GM18505 (cell line): ENCODE results near the gene LEAP2.

ENCODE experiments used
- ATAC-seq: cut with Tn5 transposase; IDR thresholded peaks from one replicate; pipeline ENCODE4 v1.9.1; 2021; ENCODE audit not compliant: unreplicated experiment
- POLR2A ChIP-seq: IDR thresholded peaks from 4 replicates; pipeline ENCODE4 v1.6.1; 2011; ENCODE audit warnings: borderline replicate concordance; ENCODE audit not compliant: insufficient read depth, insufficient read length; ENCODE audit errors: extremely low read depth

The LEAP2 gene, protein sequence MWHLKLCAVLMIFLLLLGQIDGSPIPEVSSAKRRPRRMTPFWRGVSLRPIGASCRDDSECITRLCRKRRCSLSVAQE

GRCh38 chr5:132873119-132873929 is at the start of gene LEAP2:
Gene LEAP2, plus strand, starts transcription at chr5:132873668. Its CDS starts 27 bp downstream, at chr5:132873695.
- no peak for ATAC-seq

DNA sequence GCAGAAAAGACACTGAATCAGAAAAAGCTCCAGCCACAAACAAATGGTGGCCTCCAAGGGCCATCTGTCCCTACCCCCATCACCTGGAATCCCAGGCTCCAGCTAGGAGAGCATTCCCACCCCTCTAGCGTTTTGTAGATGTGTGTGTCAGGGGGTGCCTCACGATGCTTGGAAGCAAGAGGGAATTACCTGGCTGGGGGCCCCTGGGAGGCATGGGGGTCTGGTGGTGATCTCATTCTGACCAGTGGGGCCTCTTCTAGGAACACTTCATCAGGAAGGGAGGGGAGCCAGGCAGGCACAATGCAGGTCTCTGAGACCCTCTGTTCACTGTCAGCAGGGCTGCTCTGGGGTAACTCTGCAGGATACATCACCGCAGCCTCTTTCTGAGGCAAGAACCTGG is 49.0 kb upstream of the LEAP2 start:
- no peak for TF ChIP-seq POLR2A
- no peak for ATAC-seq

More at GRCh38 chr5:132873119-132873929, at the start of gene LEAP2:
- TF ChIP-seq POLR2A: no peak

DNA sequence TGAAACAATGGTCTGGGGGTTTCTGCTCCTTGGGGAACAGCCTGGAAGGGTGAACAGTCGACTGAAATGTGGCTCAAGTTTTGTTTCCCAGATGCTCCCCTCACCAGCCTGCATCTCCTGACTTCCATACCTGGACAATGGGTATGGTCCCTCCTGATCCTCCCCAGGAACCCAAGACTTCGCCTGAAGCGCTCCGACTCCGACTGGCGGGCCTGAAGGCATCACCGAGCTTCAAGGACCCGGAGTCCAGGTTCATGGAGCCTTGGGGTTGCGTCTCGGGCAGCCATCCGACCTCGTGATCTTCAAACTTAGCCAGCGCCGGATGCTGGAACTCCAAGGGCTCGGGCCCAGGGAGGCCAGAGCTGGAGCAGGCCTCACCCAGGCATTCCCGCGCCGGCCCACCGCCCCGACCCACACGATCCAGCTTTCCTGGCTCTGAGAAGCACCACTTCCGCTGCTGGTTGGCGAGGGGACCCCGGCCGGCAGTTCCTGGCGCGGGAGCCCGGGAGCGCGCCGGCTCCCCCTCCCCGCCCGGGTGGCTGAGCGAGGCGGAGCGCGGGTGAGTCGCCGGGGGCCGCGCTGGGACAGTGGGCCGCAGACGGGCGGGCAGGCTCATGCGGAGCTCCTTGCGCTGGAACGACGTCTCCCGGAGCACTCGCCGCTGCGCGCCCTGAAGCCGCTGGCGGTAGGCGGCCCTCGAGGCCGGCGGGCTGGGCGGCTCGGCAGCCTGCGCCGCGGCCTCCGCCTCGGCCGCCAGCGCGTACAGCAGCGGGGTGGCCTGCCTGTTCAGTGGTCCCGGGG is 48.2 kb upstream of the LEAP2 start:
- no peak for TF ChIP-seq POLR2A
- ATAC-seq: no peak

GRCh38 chr5:132825834-132826391 is 47.6 kb upstream of the LEAP2 start:
- ATAC-seq: no peak
- TF ChIP-seq POLR2A: no peak

GRCh38 chr5:132826424-132827082 is 46.9 kb upstream of the LEAP2 start:
- TF ChIP-seq POLR2A: no peak
- ATAC-seq: no peak

DNA sequence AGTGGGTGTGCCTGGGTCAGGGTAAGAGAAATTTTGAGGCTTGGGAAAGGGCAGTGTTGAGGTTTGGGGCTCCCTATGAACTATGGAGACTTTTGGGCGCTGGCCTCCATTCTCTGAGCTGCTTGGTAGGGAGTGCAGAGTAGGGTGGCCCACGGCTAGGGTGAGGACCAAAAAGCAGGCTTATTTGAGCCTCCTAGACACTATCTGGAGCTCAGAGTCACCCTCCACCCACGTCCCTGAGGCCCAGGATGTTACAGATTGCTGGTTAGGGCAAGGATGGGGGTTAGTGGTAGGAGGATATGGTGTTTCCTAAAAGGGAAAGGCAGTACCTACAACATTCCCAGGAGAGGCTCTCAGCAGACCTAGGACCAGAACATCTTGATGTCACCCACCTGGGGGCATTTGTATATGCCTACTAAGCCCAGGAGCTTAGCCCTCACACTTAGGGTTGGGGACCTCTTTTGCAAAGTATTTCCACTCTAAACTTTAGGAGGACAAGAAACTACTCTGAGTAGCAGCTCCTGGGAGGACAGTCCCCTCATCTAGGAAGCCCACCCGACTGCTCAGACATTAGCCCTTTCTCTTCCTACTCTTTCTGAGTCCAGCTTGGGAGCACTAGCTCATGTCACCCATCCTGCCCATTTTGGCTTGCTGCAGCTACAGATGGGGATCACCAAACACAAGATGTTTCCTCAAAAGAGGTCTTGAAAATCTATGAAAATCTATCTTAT is 45.4 kb upstream of the LEAP2 start:
- TF ChIP-seq POLR2A: no peak
- ATAC-seq: no peak

DNA sequence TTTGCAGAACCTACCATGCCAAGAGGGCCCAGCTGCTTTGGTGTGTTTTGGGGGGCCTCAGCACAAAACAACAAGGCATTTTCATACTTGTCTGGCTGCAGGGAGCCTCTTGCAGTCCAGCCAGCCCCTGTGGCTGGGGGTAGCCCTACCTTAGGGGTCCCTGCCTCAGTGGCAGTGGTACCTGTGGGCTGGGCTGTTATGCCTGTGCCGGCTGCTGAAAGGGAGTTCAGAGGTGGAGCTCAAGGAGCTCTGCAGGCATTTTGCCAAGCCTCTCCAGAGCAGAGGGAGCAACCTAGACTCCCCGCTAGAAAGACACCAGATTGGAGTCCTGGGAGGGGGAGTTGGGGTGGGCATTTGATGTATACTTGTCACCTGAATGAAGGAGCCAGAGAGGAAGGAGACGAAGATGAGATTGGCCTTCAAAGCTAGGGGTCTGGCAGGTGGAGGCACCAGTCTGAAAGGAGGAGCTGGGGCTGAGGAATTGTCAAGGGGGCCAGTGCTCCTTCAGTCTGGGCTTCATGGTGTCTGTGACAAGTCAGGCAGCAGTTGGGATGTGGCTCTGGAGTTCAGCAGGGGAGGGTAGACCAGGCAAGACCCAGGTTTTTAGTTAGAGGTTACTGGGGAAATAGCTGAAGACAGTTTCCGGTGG is 44.5 kb upstream of the LEAP2 start:
- no peak for TF ChIP-seq POLR2A
- ATAC-seq: no peak

DNA sequence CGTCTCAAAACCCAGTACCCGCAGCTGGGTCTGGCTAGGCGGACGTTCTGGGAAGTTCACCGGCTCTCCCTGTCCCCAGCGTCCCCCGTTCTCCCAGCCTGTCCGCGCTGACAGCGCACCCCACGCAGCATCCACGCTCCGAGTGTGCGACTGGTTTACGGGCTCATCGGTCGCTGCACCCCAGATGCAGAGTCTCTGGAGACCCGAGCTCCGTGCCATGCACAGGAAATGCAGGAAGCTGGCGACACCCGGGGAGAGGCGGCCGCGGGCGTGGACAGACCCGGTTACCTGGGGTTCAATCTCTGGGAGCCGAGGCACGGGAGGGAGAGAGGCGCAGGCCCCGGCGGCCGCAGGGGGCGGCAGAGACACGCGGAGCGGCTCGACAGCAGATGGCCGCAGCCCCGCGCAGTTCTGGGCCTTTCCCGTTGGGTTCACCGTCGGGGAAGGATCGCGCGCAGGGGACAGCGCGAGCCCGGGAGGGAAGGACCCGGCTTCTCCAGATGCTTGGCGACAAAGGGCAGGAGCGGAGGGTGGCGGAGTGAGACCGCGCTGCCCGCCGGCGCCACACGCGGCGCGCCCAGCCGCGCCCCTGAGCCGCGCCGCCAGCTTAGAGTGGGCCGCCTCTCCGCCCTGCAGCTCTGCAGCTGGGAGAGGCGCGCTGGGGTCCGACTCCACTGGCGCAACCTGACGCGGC is 43.6 kb upstream of the LEAP2 start:
- no peak for TF ChIP-seq POLR2A
- ATAC-seq: peak; percentile 77

GRCh38 chr5:132830436-132831094 is 42.9 kb upstream of the LEAP2 start, which contains the start of gene SHROOM1:
Gene SHROOM1, minus strand, starts transcription at chr5:132830647. Its CDS starts 4,507 bp downstream, at chr5:132826140.
- peak; percentile 56 for TF ChIP-seq POLR2A
- peak; percentile 52 for ATAC-seq

DNA sequence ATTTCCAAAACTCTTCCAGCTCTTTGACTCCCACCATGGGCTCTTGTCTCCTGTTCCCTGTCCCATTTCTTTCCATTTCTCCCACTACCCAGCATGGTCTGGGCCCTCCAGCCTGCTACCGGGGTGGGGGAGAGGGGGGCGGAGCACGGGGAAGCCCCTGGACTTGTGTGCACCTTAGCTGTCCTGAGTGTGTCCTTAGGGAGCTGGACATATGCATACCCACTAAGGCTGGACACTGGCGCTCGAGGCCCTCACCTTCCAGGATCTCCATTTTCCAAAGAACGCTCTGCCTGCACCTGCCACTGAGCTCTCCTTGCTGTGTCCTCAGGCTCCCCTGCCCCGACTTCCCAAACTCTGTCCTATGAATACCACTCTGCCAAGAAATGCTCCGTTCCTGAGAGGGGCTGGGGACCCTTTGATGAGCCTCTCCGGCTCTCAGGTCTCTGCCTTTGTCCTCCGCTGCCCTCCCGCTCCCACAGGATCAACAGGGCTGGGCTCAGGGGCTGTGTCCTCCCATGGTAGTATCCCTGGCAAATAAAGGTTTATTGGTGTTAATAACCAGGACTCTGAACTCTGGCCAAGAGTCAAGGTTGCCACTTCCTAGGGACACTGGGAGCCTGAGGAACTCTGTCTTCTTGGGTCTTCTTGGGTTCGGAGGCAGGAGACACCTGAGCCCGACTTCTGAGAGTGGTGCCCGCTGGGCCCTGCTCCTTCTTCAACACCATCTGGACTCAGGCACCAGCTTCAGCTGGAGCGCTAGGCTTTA is 42.2 kb upstream of the LEAP2 start:
- no peak for ATAC-seq
- no peak for TF ChIP-seq POLR2A
